ENCODE measurements around the gene OSBPL5.

DNA sequence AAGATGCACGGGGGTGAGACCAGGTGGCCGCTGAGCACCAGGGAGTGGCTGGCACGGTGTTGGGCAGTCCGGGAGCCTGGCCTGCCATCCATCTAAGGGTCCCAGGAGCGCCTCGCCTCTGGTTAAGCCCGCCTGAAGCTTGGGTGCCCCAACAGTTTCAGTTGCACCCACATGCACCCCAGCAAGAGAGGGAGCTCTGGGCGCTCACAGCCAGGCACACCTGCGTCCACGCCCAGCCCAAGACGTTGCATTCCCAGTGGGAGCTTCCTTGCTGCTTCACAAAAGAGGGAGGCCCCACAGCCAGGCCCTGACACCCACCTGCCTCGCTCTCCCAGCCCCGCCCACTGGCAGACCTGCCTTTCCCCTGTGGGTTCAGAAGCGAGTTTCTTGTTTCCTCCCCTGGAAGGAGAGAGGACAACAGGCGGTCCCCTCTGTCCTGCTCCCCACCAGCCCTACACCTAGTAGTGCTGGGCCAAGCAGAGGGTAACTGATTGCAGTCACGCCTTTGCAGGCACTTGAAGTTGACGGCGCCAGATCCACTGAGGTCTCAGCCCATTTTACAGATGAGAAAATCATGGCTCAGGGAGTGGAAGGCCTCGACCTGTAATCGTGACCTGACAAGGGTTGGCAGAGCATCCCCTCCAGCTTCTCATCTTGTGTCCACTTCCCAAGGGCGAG, 35.4 kb downstream of the OSBPL5 start:
- TF ChIP-seq, protein P1, sequence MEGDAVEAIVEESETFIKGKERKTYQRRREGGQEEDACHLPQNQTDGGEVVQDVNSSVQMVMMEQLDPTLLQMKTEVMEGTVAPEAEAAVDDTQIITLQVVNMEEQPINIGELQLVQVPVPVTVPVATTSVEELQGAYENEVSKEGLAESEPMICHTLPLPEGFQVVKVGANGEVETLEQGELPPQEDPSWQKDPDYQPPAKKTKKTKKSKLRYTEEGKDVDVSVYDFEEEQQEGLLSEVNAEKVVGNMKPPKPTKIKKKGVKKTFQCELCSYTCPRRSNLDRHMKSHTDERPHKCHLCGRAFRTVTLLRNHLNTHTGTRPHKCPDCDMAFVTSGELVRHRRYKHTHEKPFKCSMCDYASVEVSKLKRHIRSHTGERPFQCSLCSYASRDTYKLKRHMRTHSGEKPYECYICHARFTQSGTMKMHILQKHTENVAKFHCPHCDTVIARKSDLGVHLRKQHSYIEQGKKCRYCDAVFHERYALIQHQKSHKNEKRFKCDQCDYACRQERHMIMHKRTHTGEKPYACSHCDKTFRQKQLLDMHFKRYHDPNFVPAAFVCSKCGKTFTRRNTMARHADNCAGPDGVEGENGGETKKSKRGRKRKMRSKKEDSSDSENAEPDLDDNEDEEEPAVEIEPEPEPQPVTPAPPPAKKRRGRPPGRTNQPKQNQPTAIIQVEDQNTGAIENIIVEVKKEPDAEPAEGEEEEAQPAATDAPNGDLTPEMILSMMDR (conservative IDR thresholded peaks at IDR 0.05; ENCODE audit: low read depth, low read length) = no peak
- no peak for TF ChIP-seq CHD1 (IDR thresholded peaks at IDR 0.05; ENCODE audit: low read depth, low read length)

Data from IMR-90 (cell line).